ENCODE data around the gene CDS2. TPM values are rescaled to one million over a fixed set of nuclear protein-coding genes. Genes with fewer than 3 reads are reported as not detected.
"Not testable (repeated sequence)": the region's sequence is repeated elsewhere in the genome, so short reads cannot be mapped to it uniquely, and the experiment has no call there.

Gene CDS2
- total RNA-seq, result 10 to 100 TPM; 40.3 to 40.8 TPM

- Mint-ChIP-seq H3K36me3 (peaks cover 13 to 28% of the 10 kb centered on the region in 2 donors), H3K27ac (peak within 1 kb of the TSS; percentile 96 to 97), H3K9me3 (no peaks in the 10 kb centered on the region)
- peak; percentile 99 for DNase-seq (ENCODE audit: low spot score in 2 of 2)
- peak; percentile 88 to 92 for ATAC-seq
Measured at GRCh38 chr20:5126512-5127203, at the start of gene CDS2. TSS of gene CDS2 (plus strand) at chr20:5127008. CDS start at chr20:5127093, 85 bp downstream.

DNA sequence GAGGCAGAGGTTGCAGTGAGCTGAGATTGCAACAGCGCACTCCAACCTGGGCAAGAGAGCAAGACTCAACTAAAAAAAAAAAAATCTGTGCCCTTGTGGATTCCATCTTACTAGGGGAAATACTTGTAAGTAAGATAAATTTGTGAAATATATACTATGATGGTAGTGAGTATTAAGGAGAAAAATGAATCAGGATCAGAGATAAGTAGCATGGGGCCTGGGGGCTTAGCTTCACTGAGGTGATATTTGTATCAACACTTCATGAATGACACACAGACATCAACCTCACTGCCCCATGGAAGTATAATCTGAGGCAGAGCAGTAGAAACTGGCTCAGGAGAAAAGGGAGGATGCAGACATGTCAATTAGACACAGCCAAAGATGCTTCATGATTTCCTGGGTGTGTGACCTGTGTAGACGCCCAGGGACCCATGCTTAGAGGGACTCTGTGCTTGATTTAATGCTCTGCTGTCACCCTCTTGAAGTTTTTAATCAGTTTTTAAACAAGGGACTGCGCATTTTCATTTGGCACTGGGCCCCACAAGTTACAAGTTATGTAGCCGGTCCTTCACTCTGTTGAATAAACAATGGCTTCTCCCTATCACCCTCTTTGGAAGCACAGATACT lies 48.9 kb upstream of the CDS2 start:
- Mint-ChIP-seq H3K36me3 (peaks cover 5 to 9% of the 10 kb centered on the region in 2 donors), H3K27ac (peak overlapping the region; percentile 93 to 94), H3K9me3 (no peaks in the 10 kb centered on the region)
- no peak for DNase-seq (ENCODE audit: low spot score in 2 of 2)
- peak; percentile 40 to 49 for ATAC-seq

GRCh38 chr20:5078399-5078958 lies 48.3 kb upstream of the CDS2 start:
- Mint-ChIP-seq H3K9me3 (no peaks in the 10 kb centered on the region), H3K27ac (peak overlapping the region; percentile 93 to 94), H3K36me3 (peaks cover 5 to 9% of the 10 kb centered on the region in 2 donors)
- peak; percentile 72 to 85 for DNase-seq (ENCODE audit: low spot score in 2 of 2)
- ATAC-seq, result peak; percentile 96 to 97

GRCh38 chr20:5080384-5080877 lies 46.4 kb upstream of the CDS2 start:
- ATAC-seq (peak in 1 of 2 donors; percentile 33), DNase-seq (ENCODE audit: low spot score in 2 of 2) (peak in 1 of 2 donors; percentile 49)
- H3K27ac Mint-ChIP-seq, result peak overlapping the region; percentile 82 to 91
- no peaks in the 10 kb centered on the region for H3K9me3 Mint-ChIP-seq
- H3K36me3 Mint-ChIP-seq, result peaks cover 5 to 9% of the 10 kb centered on the region in 2 donors

DNA sequence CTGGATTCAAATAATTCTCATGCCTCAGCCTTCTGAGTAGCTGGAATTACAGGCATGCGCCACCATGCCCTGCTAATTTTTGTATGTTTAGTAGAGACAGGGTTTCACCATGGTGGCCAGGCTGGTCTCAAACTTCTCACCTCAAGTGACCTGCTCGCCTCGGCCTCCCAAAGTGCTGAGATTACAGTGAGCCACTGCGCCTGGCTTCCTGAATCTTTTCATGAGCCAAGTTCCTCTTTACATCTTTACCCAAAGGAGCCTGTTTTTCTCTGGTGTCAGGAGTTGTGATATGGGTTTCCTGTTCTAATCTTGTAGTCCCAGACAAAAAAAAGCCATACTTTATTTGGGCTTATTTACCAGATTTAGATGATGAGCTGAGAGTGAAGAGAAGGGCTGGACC lies 41.4 kb upstream of the CDS2 start:
- peak overlapping the region in 1 of 2 donors; percentile 47 for H3K27ac Mint-ChIP-seq
- ATAC-seq (no peak), DNase-seq (ENCODE audit: low spot score in 2 of 2) (peak in 1 of 2 donors; percentile 18)
- H3K9me3 Mint-ChIP-seq, result no peaks in the 10 kb centered on the region
- peaks cover 0 to 9% of the 10 kb centered on the region in 2 donors for H3K36me3 Mint-ChIP-seq

DNA sequence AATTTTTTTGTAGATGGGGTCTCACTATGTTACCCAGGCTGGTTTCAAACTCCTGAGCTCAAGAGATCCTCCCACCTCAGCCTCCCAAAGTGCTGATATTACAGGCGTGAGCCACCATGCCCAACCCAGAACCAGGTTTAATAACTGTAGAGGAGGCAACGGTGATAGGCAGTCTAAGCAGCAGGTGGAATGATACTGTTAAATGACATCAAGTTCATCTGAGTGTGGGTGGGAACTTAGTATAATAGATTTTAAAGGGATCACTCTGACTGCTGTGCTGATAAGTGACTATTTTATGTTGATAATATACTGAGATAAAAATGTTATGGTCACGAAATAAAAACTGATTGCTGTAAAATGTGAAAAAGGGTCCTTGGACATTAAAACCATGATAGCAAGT lies 38.1 kb upstream of the CDS2 start:
- H3K9me3 Mint-ChIP-seq, result no peaks in the 10 kb centered on the region
- DNase-seq (ENCODE audit: low spot score in 2 of 2) (no peak), ATAC-seq (no peak)
- peak overlapping the region; percentile 30 to 60 for H3K27ac Mint-ChIP-seq
- H3K36me3 Mint-ChIP-seq, result no peaks in the 10 kb centered on the region

- H3K27ac Mint-ChIP-seq, result peak overlapping the region; percentile 60 to 96
- peak in 1 of 2 donors; percentile 7 for DNase-seq (ENCODE audit: low spot score in 2 of 2)
- no peaks in the 10 kb centered on the region for H3K36me3 Mint-ChIP-seq
- no peaks in the 10 kb centered on the region for H3K9me3 Mint-ChIP-seq
- ATAC-seq, result peak in 1 of 2 donors; percentile 73
Measured at GRCh38 chr20:5090191-5090590, 36.6 kb upstream of the CDS2 start.

GRCh38 chr20:5091902-5092301 lies 34.9 kb upstream of the CDS2 start:
- no peak overlapping the region for H3K27ac Mint-ChIP-seq

DNA sequence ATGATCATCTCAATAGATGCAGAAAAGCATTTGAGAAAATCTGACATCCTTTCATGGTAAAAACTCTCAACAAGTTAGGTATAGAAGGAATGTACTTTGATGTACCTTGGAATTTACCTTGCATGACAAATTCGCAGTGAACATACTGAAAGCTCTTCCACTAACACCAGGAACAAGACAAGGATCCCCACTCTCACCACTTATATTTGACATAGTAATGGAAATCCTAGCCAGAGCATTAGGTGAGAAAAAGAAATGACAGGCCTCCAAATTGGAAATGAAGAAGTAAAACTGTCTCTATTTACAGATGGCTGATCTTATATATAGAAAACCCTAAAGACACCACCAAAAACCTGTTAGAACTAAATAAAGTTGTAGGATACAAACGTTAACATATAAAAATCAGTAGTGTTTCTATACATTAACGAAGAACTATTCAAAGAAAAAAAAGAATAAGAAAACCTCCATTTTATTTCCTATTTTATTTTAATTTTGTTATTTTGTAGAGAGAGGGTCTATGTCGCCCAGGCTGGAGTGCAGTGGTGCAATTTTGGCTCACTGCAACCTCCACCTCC lies 34.0 kb upstream of the CDS2 start:
- H3K36me3 Mint-ChIP-seq, result no peaks in the 10 kb centered on the region
- DNase-seq (ENCODE audit: low spot score in 2 of 2), result no peak
- H3K27ac Mint-ChIP-seq, result no peak overlapping the region
- no peak for ATAC-seq
- H3K9me3 Mint-ChIP-seq, result no peaks in the 10 kb centered on the region

More at GRCh38 chr20:5091902-5092301, 34.9 kb upstream of the CDS2 start:
- Mint-ChIP-seq H3K36me3 (no peaks in the 10 kb centered on the region), H3K9me3 (no peaks in the 10 kb centered on the region)
- DNase-seq (ENCODE audit: low spot score in 2 of 2), result no peak
- no peak for ATAC-seq

GRCh38 chr20:5095454-5095853 lies 31.4 kb upstream of the CDS2 start:
- Mint-ChIP-seq H3K27ac (peak overlapping the region in 1 of 2 donors; percentile 84), H3K36me3 (peaks cover 6 to 9% of the 10 kb centered on the region in 2 donors), H3K9me3 (no peaks in the 10 kb centered on the region)
- DNase-seq (ENCODE audit: low spot score in 2 of 2) (peak in 1 of 2 donors; percentile 30), ATAC-seq (no peak)

DNA sequence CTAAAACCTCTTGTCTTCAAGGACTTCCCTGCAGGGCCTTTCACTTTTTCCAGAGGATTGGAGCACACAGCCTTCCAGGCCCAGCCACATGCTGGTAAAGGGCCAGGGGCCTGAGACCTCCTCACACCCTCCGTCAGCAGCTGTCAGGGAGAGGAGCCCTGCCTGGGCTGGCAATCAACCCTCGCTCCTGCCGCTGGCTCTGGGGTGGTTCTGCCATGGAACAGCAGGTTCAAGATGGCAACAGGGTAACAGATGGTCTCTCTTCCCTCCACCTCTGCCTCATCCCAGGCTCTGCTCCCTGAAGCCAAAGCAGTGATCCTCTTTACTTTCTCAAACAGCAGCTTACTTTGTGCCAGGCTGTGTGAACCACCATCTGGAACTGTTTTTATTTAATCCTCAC lies 30.9 kb upstream of the CDS2 start:
- Mint-ChIP-seq H3K27ac (peak overlapping the region; percentile 29 to 39), H3K9me3 (no peaks in the 10 kb centered on the region), H3K36me3 (peaks cover 6 to 13% of the 10 kb centered on the region in 2 donors)
- ATAC-seq (no peak), DNase-seq (ENCODE audit: low spot score in 2 of 2) (peak in 1 of 2 donors; percentile 35)

- no peak for ATAC-seq
- H3K36me3 Mint-ChIP-seq, result peaks cover 6 to 13% of the 10 kb centered on the region in 2 donors
- H3K9me3 Mint-ChIP-seq, result no peaks in the 10 kb centered on the region
- H3K27ac Mint-ChIP-seq, result peak overlapping the region in 1 of 2 donors; percentile 39
- peak in 1 of 2 donors; percentile 7 for DNase-seq (ENCODE audit: low spot score in 2 of 2)
Measured at GRCh38 chr20:5096463-5096862, 30.3 kb upstream of the CDS2 start.

GRCh38 chr20:5099009-5099408 lies 27.8 kb upstream of the CDS2 start:
- not testable (repeated sequence) for ATAC-seq; H3K27ac Mint-ChIP-seq; H3K9me3 Mint-ChIP-seq; DNase-seq (ENCODE audit: low spot score in 2 of 2)
- peaks cover 13 to 26% of the 10 kb centered on the region in 2 donors for H3K36me3 Mint-ChIP-seq

- not testable (repeated sequence) for DNase-seq (ENCODE audit: low spot score in 2 of 2); H3K9me3 Mint-ChIP-seq; ATAC-seq; H3K27ac Mint-ChIP-seq
- H3K36me3 Mint-ChIP-seq, result peaks cover 13 to 33% of the 10 kb centered on the region in 2 donors
Measured at GRCh38 chr20:5099909-5100308, 26.9 kb upstream of the CDS2 start.

GRCh38 chr20:5100684-5101347 lies 26.0 kb upstream of the CDS2 start:
- Mint-ChIP-seq H3K36me3 (peaks cover 13 to 33% of the 10 kb centered on the region in 2 donors), H3K27ac (peak overlapping the region in 1 of 2 donors; percentile 65), H3K9me3 (no peaks in the 10 kb centered on the region)
- peak; percentile 60 to 76 for DNase-seq (ENCODE audit: low spot score in 2 of 2)
- peak; percentile 72 to 85 for ATAC-seq

DNA sequence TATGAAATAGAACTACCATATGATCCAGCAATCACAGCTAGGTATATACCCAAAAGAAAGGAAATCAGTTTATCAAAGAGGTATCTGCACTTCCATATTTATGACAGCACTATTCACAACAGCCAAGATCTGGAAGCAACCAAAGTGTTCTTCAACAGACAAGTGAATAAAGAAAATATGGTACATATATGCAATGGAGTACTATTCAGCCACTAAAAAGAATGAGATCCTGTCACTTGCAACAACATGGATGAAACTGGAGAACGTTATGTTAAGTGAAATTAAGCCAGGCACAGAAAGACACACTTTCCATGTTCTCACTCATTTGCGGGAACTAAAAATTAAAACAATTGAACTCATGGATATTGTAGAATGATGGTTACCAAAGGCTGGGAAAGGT lies 22.3 kb upstream of the CDS2 start:
- ATAC-seq, result no peak
- Mint-ChIP-seq H3K9me3 (no peaks in the 10 kb centered on the region), H3K36me3 (peaks cover 13 to 29% of the 10 kb centered on the region in 2 donors), H3K27ac (no peak overlapping the region)
- no peak for DNase-seq (ENCODE audit: low spot score in 2 of 2)
